ENCODE measurements around the gene OR11L1.

OR11L1 gene

DNA sequence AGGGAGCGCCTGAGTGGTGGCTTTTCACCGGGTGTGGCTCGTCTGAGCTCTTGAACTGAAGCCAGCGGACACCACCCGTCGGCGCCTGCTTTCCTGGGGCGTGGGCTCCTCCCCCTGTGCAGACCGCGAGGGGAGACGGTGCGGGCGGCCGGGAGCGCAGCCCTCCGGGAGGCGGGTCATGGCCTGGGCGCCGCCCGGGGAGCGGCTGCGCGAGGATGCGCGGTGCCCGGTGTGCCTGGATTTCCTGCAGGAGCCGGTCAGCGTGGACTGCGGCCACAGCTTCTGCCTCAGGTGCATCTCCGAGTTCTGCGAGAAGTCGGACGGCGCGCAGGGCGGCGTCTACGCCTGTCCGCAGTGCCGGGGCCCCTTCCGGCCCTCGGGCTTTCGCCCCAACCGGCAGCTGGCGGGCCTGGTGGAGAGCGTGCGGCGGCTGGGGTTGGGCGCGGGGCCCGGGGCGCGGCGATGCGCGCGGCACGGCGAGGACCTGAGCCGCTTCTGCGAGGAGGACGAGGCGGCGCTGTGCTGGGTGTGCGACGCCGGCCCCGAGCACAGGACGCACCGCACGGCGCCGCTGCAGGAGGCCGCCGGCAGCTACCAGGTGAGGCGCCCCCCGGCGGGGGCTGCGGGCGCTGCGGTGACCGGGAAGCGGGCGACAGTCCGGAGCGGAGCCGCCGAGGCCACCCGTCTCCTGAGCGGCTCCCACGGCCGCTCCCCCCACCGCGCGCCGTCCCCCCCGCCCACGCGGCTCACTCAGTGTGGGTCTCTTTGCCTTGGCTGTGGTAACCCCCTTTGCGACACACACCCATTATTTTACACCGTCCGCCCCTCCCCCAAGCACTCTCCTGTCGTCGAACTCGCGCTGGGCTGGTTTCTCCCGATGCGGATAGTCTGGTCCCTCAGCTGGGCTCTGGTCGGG is 15.6 kb upstream of the OR11L1 start, which contains the start of gene TRIM58:
TRIM58 (plus strand) TSS at position 119 of the 916 bp plus-strand sequence; CDS start at position 179, 60 bp downstream.
- no peak within 1 kb of the TSS for H3K27ac ChIP-seq
- TF ChIP-seq, protein P1, sequence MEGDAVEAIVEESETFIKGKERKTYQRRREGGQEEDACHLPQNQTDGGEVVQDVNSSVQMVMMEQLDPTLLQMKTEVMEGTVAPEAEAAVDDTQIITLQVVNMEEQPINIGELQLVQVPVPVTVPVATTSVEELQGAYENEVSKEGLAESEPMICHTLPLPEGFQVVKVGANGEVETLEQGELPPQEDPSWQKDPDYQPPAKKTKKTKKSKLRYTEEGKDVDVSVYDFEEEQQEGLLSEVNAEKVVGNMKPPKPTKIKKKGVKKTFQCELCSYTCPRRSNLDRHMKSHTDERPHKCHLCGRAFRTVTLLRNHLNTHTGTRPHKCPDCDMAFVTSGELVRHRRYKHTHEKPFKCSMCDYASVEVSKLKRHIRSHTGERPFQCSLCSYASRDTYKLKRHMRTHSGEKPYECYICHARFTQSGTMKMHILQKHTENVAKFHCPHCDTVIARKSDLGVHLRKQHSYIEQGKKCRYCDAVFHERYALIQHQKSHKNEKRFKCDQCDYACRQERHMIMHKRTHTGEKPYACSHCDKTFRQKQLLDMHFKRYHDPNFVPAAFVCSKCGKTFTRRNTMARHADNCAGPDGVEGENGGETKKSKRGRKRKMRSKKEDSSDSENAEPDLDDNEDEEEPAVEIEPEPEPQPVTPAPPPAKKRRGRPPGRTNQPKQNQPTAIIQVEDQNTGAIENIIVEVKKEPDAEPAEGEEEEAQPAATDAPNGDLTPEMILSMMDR (IDR thresholded peaks at IDR 0.05): no peak
- no peak for TF ChIP-seq ZFX (IDR thresholded peaks at IDR 0.05; ENCODE audit: borderline replicate concordance)

DNA sequence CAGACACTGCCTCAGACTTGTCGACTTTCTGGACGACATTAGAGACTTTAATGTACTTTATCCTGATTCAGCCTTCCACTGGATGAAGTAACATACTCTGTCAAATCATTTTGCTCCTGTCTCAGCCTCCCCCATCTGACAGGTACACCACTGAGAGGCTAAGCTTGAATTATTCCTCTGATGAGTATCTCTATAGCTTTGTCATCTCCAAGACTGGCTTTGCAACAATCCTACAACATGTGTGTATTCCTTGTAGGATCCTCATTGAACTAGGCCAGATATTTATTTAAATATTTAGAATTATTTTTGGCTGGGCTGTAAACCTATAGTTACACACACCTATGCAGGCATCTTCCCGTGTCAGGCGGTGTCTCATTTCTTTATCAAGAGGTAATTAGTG is 14.2 kb upstream of the OR11L1 start:
- TF ChIP-seq, protein P1 (IDR thresholded peaks at IDR 0.05): no peak
- TF ChIP-seq ZFX (IDR thresholded peaks at IDR 0.05; ENCODE audit: borderline replicate concordance): no peak
- H3K27ac ChIP-seq: no peak overlapping the region

DNA sequence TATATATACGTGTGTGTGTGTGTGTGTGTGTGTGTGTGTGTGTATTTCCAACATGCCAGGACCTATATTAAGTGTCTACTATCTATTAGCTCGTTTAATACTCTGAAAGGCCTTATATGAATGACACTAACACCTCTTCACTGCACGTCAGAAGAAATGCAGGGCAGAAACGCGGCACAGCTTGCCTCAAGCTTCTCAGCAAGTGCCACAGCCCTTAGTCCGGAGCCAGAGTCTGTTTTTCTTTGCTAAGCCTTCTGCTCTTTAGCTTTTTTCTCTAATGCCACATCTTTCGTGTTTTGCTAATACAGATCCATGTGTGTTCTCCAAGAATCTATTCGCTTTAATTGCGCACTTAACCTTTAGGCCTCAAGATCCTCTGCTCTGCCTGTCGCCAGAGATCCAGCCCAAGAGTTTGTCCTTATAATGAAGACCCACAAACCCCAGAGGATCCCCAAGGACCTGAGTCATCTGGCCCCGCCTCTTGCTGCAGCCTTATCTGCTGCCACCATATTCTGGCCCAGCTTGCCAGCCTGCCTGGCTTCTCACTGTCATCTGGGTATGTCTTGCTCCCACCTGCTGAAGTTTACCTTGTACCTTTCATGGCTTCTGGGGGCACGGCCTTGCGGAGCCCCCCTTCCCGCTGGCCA is 13.3 kb upstream of the OR11L1 start:
- no peak for TF ChIP-seq ZFX (IDR thresholded peaks at IDR 0.05; ENCODE audit: borderline replicate concordance)
- TF ChIP-seq, protein P1 (IDR thresholded peaks at IDR 0.05): no peak
- no peak overlapping the region for H3K27ac ChIP-seq

DNA sequence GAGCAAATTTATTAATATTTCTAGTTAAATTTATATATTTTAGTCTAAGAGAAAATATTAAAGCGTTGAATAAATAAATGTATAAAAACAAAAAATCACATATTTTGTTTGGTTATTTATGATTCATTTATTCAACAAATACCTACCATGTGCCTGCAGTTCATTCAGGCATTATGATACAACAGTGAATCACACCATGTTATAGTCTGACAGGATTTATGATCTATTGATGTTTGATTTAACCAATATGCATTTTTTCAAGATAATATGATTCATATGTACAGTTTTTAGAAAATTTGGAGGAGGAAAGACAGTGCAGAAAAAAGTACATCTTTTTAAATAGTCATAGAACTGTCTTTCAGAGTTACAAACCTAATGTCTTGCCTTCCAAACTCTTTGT is 7.9 kb upstream of the OR11L1 start:
- no peak overlapping the region for H3K27ac ChIP-seq
- TF ChIP-seq ZFX (IDR thresholded peaks at IDR 0.05; ENCODE audit: borderline replicate concordance): no peak
- TF ChIP-seq, protein P1 (IDR thresholded peaks at IDR 0.05): no peak

DNA sequence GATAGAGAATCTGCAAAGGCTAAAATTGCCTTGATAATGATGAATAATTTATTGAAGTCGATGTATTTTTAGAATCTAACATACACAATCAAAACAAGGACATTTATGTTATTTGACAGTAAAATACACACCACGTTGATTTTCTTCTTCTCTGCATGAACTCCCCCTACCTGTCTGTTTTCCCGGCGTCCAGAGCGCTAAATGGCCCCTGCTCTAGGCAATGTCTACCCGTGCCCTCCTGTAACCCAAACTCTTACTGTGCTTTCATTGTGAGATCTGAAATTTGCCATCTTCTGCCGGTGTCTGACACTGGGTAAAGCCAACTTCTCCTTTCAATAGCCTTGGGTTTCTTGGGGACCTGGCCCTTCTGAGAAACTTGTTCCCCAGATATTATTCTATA is 6.7 kb upstream of the OR11L1 start:
- no peak overlapping the region for H3K27ac ChIP-seq
- no peak for TF ChIP-seq ZFX (IDR thresholded peaks at IDR 0.05; ENCODE audit: borderline replicate concordance)
- TF ChIP-seq, protein P1 (IDR thresholded peaks at IDR 0.05): no peak

DNA sequence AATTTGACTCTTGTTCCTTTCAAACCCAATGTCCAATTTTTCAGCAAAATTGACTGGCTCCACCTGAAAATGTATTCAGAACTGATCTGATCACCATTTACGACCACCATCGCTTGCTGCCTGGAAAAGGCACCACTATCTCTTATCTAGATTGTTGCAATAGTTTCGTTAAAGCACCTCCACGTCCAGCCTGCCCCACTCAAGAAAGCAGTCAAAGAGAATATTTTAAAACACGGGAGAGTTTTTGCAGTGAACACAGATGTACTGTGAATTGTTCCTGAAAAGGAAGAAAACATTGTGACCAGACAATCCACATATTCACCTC is 4.0 kb upstream of the OR11L1 start:
- H3K27ac ChIP-seq: no peak overlapping the region
- TF ChIP-seq ZFX (IDR thresholded peaks at IDR 0.05; ENCODE audit: borderline replicate concordance): no peak
- TF ChIP-seq, protein P1 (IDR thresholded peaks at IDR 0.05): no peak

Measured in 22Rv1 (cell line).